Measurements from ENCODE around the gene UNK. TPM values are rescaled to one million over a fixed set of nuclear protein-coding genes. Genes with fewer than 3 reads are reported as not detected.

Gene UNK
- total and polyA plus RNA-seq, 9 of the 15 experiments (the other 6 are each of a cell fraction or from before 2014, with no cell fraction given) = 12.8 to 38.6 (median 24.8) TPM

GRCh38 chr17:75752802-75753513, 31.6 kb upstream of the UNK start (continued):
- 0 out of 4 replicates have a peak, but pooled peaks of 1 of the 2 experiments have one; percentile 11 for TF ChIP-seq SIN3A (IDR thresholded peaks at IDR 0.05; ENCODE audit: borderline replicate concordance in 2 of 2, control insufficient read depth in 1 of 2, low read depth in 2 of 2, low read length in 2 of 2)
- no peak for TF ChIP-seq MYNN (IDR thresholded peaks at IDR 0.05)
- no peak for TF ChIP-seq MYNN (CRISPR knock-in tag; IDR thresholded peaks at IDR 0.05)

GRCh38 chr17:75753514-75754377, 30.9 kb upstream of the UNK start:
- POLR2A ChIA-PET = interaction anchor here (0.6 to 14.7 kb wide), 21 partner anchors 8 to 515 kb away, joined by 3 to 464 read pairs (median 3); partner anchors contain the start of genes GALK1, SMIM5 and TRIM65
- 12% methylated on average over 42 of the region's 76 CpGs for WGBS (ENCODE audit: insufficient coverage, low coverage, missing lambda C conversion rate)
- FAIRE-seq = peak; percentile 68
- H3K27me3 ChIP-seq (ENCODE audit: control insufficient read depth in 2 of 2, insufficient read depth in 2 of 2, low read length in 2 of 2) = no peaks in the 10 kb centered on the region
- H3K9ac ChIP-seq (ENCODE audit: insufficient read depth in 1 of 2, low read depth in 2 of 2, low read length in 2 of 2) = peak overlapping the region; percentile 59 to 91
- peak overlapping the region; percentile 97 for H2AFZ ChIP-seq (ENCODE audit: low read depth, low read length)
- in situ Hi-C loops (cut with MboI) (no loop called here), intact Hi-C loops (cut with micrococcal nuclease) (loop anchor here (5.0 to 10.0 kb wide), 2 partner anchors 236 to 251 kb away; partner anchors contain the start of genes CASKIN2, CDK3 and TSEN54)
- no peaks in the 10 kb centered on the region for H3K79me2 ChIP-seq (ENCODE audit: control insufficient read depth, insufficient read depth, low read length)
- ATAC-seq = peak; percentile 89
- no TSS peak for BruUV-seq (replicated peaks)
- DNase-seq (ENCODE audit: extremely low read depth in 1 of 4, low spot score in 3 of 4) = peak; percentile 89 to 95 (median 91)
- no peaks in the 10 kb centered on the region for H4K20me1 ChIP-seq (replicated peaks; ENCODE audit: control insufficient read depth, insufficient read depth, low read length)
- no peaks in the 10 kb centered on the region for H3K9me1 ChIP-seq (ENCODE audit: control insufficient read depth, insufficient read depth, low read length)
- no peaks in the 10 kb centered on the region for H3K9me3 ChIP-seq (replicated peaks; ENCODE audit: control insufficient read depth, insufficient read depth, low read depth, low read length)
- H3K4me1 ChIP-seq (replicated peaks in 1 of 2; ENCODE audit: control insufficient read depth in 2 of 2, insufficient read depth in 2 of 2, low read length in 2 of 2) = peaks cover 13 to 82% of the 10 kb centered on the region in 2 experiments
- H3K27ac ChIP-seq (ENCODE audit: extremely low read depth, low read depth, low read length) = peak overlapping the region; percentile 76
- no peaks in the 10 kb centered on the region for H3K36me3 ChIP-seq (ENCODE audit: control insufficient read depth, insufficient read depth, low read length)
- peak overlapping the region; percentile 76 for H3K4me2 ChIP-seq (ENCODE audit: insufficient read depth, low read length)
- CTCF ChIA-PET (ENCODE audit: low intra/inter-chr PET ratio) = interaction anchor here (0.7 kb wide), 2 partner anchors 251 to 254 kb away, joined by 3 to 5 read pairs; no protein-coding TSS in a partner anchor
- H3K4me3 ChIP-seq = peak overlapping the region; percentile 45
- TF ChIP-seq NCOR1 (IDR thresholded peaks at IDR 0.05) = peak; percentile 20; the same call in 1 of the 2 replicates
- TF ChIP-seq ATF1 (CRISPR knock-in tag; IDR thresholded peaks at IDR 0.05) = no peak
- peak; percentile 48 for TF ChIP-seq ATF1 (tag; IDR thresholded peaks at IDR 0.05)
- peak; percentile 17; the same call in 1 of the 2 replicates for TF ChIP-seq ARID1B (IDR thresholded peaks at IDR 0.05)
- peak; percentile 97 for TF ChIP-seq FOXP1 (CRISPR knock-in tag; IDR thresholded peaks at IDR 0.05)
- peak; percentile 52; the same call in 1 of the 2 replicates for TF ChIP-seq SP1 (CRISPR knock-in tag; IDR thresholded peaks at IDR 0.05)
- TF ChIP-seq ADNP (tag; IDR thresholded peaks at IDR 0.05) = peak; percentile 65; the same call in 1 of the 2 replicates
- no peak for TF ChIP-seq CEBPG (CRISPR knock-in tag; IDR thresholded peaks at IDR 0.05)
- no peak for TF ChIP-seq CEBPG (tag; conservative IDR thresholded peaks at IDR 0.05 in 1 of 2, IDR thresholded peaks at IDR 0.05 in 1 of 2)
- TF ChIP-seq KLF1 (tag; IDR thresholded peaks at IDR 0.05) = 0 out of 2 replicates have a peak, but pooled peaks have one; percentile 18
- TF ChIP-seq ZKSCAN1 (IDR thresholded peaks at IDR 0.05; ENCODE audit: low read depth, low read length) = 0 out of 2 replicates have a peak, but pooled peaks have one; percentile 37
- peak; percentile 47; the same call in 1 of the 2 replicates for TF ChIP-seq SIN3B (IDR thresholded peaks at IDR 0.05; ENCODE audit: low read depth)
- peak; percentile 99 for TF ChIP-seq L3MBTL2 (IDR thresholded peaks at IDR 0.05)
- peak; percentile 97 for TF ChIP-seq CXXC5 (CRISPR knock-in tag; IDR thresholded peaks at IDR 0.05)
- TF ChIP-seq ZNF431 (CRISPR knock-in tag; IDR thresholded peaks at IDR 0.05) = peak; percentile 68
- 0 out of 2 replicates have a peak, but pooled peaks have one; percentile 34 for TF ChIP-seq SMARCA4 (IDR thresholded peaks at IDR 0.05)
- TF ChIP-seq SAFB2 (IDR thresholded peaks at IDR 0.05; ENCODE audit: borderline replicate concordance, low read depth, low read length, severe bottlenecking) = no peak
